Ecto neural progenitor cell (in vitro differentiated cells): ENCODE data around the gene LILRB2.
"Not testable (repeated sequence)": the region's sequence is repeated elsewhere in the genome, so short reads cannot be mapped to it uniquely, and the experiment has no call there.

Experiments
- DNase-seq: peaks from one replicate; pipeline ENCODE4 v3.0.0-alpha.2; 2018; ENCODE audit warnings: low spot score

LILRB2 gene

GRCh38 chr19:54240372-54241336 is 40.3 kb downstream of the LILRB2 start:
- not testable (repeated sequence) for DNase-seq

- not testable (repeated sequence) for DNase-seq
These were observed 41.2 kb downstream of the LILRB2 start for GRCh38 chr19:54239491-54240371.

- no peak for DNase-seq
These were observed 47.0 kb downstream of the LILRB2 start for GRCh38 chr19:54233941-54234340.

- DNase-seq: peak; percentile 94
These were observed 49.6 kb downstream of the LILRB2 start for GRCh38 chr19:54231077-54231931.

GRCh38 chr19:54230031-54230430 is 50.9 kb downstream of the LILRB2 start:
- DNase-seq: no peak

DNA sequence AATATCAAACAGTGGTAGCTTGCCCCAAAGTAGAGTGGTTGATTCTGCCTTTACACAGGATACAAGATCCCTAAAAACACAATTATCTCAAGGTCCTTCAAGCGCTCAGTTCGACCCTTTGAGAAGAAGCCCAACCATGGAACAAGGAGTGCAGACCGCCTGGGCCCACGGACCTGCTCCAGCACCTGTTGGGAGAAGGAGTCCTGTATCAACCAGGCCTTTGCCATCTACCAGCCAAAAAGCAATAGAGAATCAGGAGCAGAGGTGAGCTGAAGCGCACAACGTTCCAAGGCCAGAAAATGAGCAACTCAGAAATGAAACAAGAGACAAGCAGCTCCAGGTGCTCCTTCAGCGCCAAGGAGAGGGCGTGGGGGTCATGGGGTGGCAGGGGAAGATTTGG is 51.8 kb downstream of the LILRB2 start:
- no peak for DNase-seq

GRCh38 chr19:54224619-54225018 is 56.3 kb downstream of the LILRB2 start:
- DNase-seq: not testable (repeated sequence)

DNA sequence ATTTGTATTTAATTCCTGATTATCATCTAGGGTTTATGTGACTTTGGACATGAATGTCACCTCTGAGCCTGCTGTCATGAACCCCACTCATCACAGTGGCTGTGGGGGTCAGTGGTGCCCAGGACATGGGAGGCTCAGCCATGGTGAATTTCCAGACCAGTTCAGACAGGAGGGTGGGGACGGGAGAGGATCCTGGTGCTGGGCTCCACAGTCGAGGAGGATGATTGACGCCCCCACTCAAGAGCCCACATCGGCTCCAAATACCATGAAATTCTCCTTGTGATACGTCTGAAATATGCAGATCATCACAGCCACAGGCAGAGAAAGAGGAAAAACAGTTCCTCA is 57.0 kb downstream of the LILRB2 start:
- not testable (repeated sequence) for DNase-seq
